Testis (tissue), 3 donors: ENCODE measurements around the gene C12orf57. TPM values are rescaled to one million over a fixed set of nuclear protein-coding genes. Genes with fewer than 3 reads are reported as not detected.

Experiments used
- DNase-seq: peaks from one replicate; pipeline ENCODE4 v3.0.0-alpha.2; 2019
- H3K27ac ChIP-seq, 2 donors: fragments of 200-600 bp; sonication (generic); one replicate each; pipeline ENCODE4 v1.5.1; 2019
- H3K27me3 ChIP-seq: fragments of 200-600 bp; sonication (generic); one replicate; pipeline ENCODE4 v1.5.1; 2019
- H3K36me3 ChIP-seq: fragments of 200-600 bp; sonication (generic); one replicate; pipeline ENCODE4 v1.5.1; 2017; ENCODE audit warnings: low read depth; ENCODE audit errors: missing control alignments
- H3K4me1 ChIP-seq: fragments of 200-600 bp; sonication (generic); one replicate; pipeline ENCODE4 v1.5.1; 2019
- H3K4me3 ChIP-seq, 2 donors: fragments of 200-600 bp; sonication (generic); one replicate each; pipeline ENCODE4 v1.5.1; 2017 to 2019
- H3K9me3 ChIP-seq: fragments of 200-600 bp; sonication (generic); one replicate; pipeline ENCODE4 v1.5.1; 2017
- CTCF ChIP-seq, 3 experiments: fragments of 450-650 bp in 2 of 3; fragments of 200-600 bp in 1 of 3; sonication (generic) in 1 of 3; IDR thresholded peaks; one replicate each; pipeline ENCODE4 v1.5.1; 2016 to 2019; ENCODE audit warnings: antibody characterized with exemption in 3 of 3, mild to moderate bottlenecking in 2 of 3, moderate library complexity in 1 of 3
- POLR2A ChIP-seq: fragments of 450-650 bp; IDR thresholded peaks from one replicate; pipeline ENCODE4 v1.6.1; 2017; ENCODE audit warnings: antibody characterized with exemption, mild to moderate bottlenecking, moderate library complexity
- WGBS, 2 donors: methylation state at CpG; one replicate each; pipeline ENCODE4 v1.1.5; 2018; 5-methylcytosine and 5-hydroxymethylcytosine counted together
- intact Hi-C: fragments of 100-400 bp; cut with DNase I; formaldehyde crosslinking; loops from one replicate; pipeline ENCODE4 v1.15.1; 2023; ENCODE audit warnings: low total_unique reads
- polyA plus RNA-seq: library from polyadenylated mRNA; stranded (reverse); fragments of 350-450 nt; fragmentation: Illumina TruSeq; extraction: RNeasy Lipid Tissue Mini Kit (QIAGEN cat#74804); gene quantifications from one replicate; pipeline ENCODE4 v1.2.3, GENCODE V29; 2014; ENCODE audit warnings: low read depth, low replicate concordance; ENCODE audit not compliant: insufficient read depth
- total RNA-seq, 2 donors: library from RNA; depleted of rRNA; stranded (reverse); fragments of >200 nt; gene quantifications; one replicate each; pipeline ENCODE4 v1.2.3, GENCODE V29; 2016

Gene C12orf57
- total and polyA plus RNA-seq, 3 donors from 2014 or later, result 141 to 236 (median 143) TPM

GRCh38 chr12:6966351-6966750 lies 22.5 kb downstream of the C12orf57 start:
- no peak overlapping the region for H3K4me3 ChIP-seq
- 82 to 86% methylated on average over 7 of the region's 7 CpGs for WGBS, 2 donors

GRCh38 chr12:6967651-6968100 lies 23.9 kb downstream of the C12orf57 start:
- TF ChIP-seq POLR2A, result no peak
- TF ChIP-seq CTCF (IDR thresholded peaks at IDR 0.05), result no peak
- H3K9me3 ChIP-seq, result no peaks in the 10 kb centered on the region
- H3K4me1 ChIP-seq, result peaks cover 22% of the 10 kb centered on the region
- no peak overlapping the region for H3K4me3 ChIP-seq
- no peaks in the 10 kb centered on the region for H3K36me3 ChIP-seq
- 79 to 92% methylated on average over 7 to 10 of the region's 10 CpGs for WGBS, 2 donors
- intact Hi-C loops, result no loop called here
- H3K27ac ChIP-seq, result no peak overlapping the region
- DNase-seq, result no peak
- no peaks in the 10 kb centered on the region for H3K27me3 ChIP-seq

More at GRCh38 chr12:6966351-6966750, 22.5 kb downstream of the C12orf57 start:
- TF ChIP-seq CTCF (IDR thresholded peaks at IDR 0.05) (no peak), POLR2A (no peak)
- Histone ChIP-seq H3K27me3 (no peaks in the 10 kb centered on the region), H3K9me3 (no peaks in the 10 kb centered on the region), H3K36me3 (no peaks in the 10 kb centered on the region), H3K4me1 (peaks cover 27% of the 10 kb centered on the region), H3K27ac (no peak overlapping the region)
- intact Hi-C loops, result no loop called here
- DNase-seq, result no peak

- no peaks in the 10 kb centered on the region for H3K36me3 ChIP-seq
- WGBS, 2 donors, result 80 to 81% methylated on average over 9 of the region's 9 CpGs
- no peak overlapping the region for H3K27ac ChIP-seq
- H3K4me3 ChIP-seq, result no peak overlapping the region
- no peak for TF ChIP-seq POLR2A
- TF ChIP-seq CTCF (IDR thresholded peaks at IDR 0.05), result no peak
- DNase-seq, result no peak
- H3K27me3 ChIP-seq, result no peaks in the 10 kb centered on the region
- H3K9me3 ChIP-seq, result no peaks in the 10 kb centered on the region
- intact Hi-C loops, result no loop called here
- peaks cover 22% of the 10 kb centered on the region for H3K4me1 ChIP-seq
Measured at GRCh38 chr12:6968426-6968825, 24.6 kb downstream of the C12orf57 start.

GRCh38 chr12:6970096-6970527 lies 26.3 kb downstream of the C12orf57 start:
- 0% methylated on average over 10 to 28 of the region's 31 CpGs for WGBS, 2 donors
- DNase-seq, result peak; percentile 38
- Histone ChIP-seq H3K27me3 (no peaks in the 10 kb centered on the region), H3K36me3 (no peaks in the 10 kb centered on the region), H3K4me1 (peaks cover 18% of the 10 kb centered on the region), H3K27ac (peak overlapping the region; percentile 13 to 87), H3K9me3 (no peaks in the 10 kb centered on the region), H3K4me3 (peak overlapping the region; percentile 87)
- no peak for TF ChIP-seq CTCF (IDR thresholded peaks at IDR 0.05)
- TF ChIP-seq POLR2A, result no peak
- intact Hi-C loops, result no loop called here

- H3K27ac ChIP-seq, result no peak overlapping the region
- no peaks in the 10 kb centered on the region for H3K27me3 ChIP-seq
- no peaks in the 10 kb centered on the region for H3K36me3 ChIP-seq
- intact Hi-C loops, result no loop called here
- 88 to 100% methylated on average over 4 to 6 of the region's 6 CpGs for WGBS, 2 donors
- no peaks in the 10 kb centered on the region for H3K9me3 ChIP-seq
- no peak overlapping the region for H3K4me3 ChIP-seq
- H3K4me1 ChIP-seq, result peaks cover 11% of the 10 kb centered on the region
- no peak for DNase-seq
- TF ChIP-seq POLR2A (no peak), CTCF (IDR thresholded peaks at IDR 0.05) (no peak)
Measured at GRCh38 chr12:6974180-6974579, 30.4 kb downstream of the C12orf57 start.
